Muscle of leg (tissue), 11 donors: ENCODE data around the gene TBC1D5. TPM values are rescaled to one million over a fixed set of nuclear protein-coding genes. Genes with fewer than 3 reads are reported as not detected.

Experiments
- DNase-seq: peaks from one replicate; pipeline ENCODE4 v3.0.0; 2013
- H3K27ac ChIP-seq: one replicate; pipeline ENCODE4 v1.5.1; 2013; ENCODE audit warnings: mild to moderate bottlenecking, low read length, control low read depth
- H3K27me3 ChIP-seq: one replicate; pipeline ENCODE4 v1.6.1; 2013; ENCODE audit warnings: low read length; ENCODE audit not compliant: control insufficient read depth, insufficient read depth
- H3K36me3 ChIP-seq: one replicate; pipeline ENCODE4 v1.6.1; 2013; ENCODE audit warnings: low read length; ENCODE audit not compliant: control insufficient read depth, insufficient read depth
- H3K4me1 ChIP-seq: one replicate; pipeline ENCODE4 v1.6.1; 2013; ENCODE audit warnings: low read length; ENCODE audit not compliant: control insufficient read depth, insufficient read depth
- H3K4me3 ChIP-seq: one replicate; pipeline ENCODE4 v1.5.1; 2013; ENCODE audit warnings: low read length, control low read depth
- H3K9me3 ChIP-seq: replicated peaks from 2 replicates; pipeline ENCODE4 v1.6.1; 2013; ENCODE audit warnings: low read depth, low read length; ENCODE audit not compliant: control insufficient read depth
- WGBS: methylation state at CpG from one replicate; pipeline ENCODE4 v1.1.5; 2013; ENCODE audit warnings: missing lambda C conversion rate; ENCODE audit not compliant: insufficient coverage; 5-methylcytosine and 5-hydroxymethylcytosine counted together
- polyA plus RNA-seq, 8 donors: library from polyadenylated mRNA; unstranded; fragments of 120-200 nt; gene quantifications; one replicate each; pipeline versions ENCODE4 v1.2.1 to v1.2.3, GENCODE V29; 2013; ENCODE audit warnings: inconsistent platforms in 1 of 8, low replicate concordance in 1 of 8; ENCODE audit not compliant: insufficient read length in 8 of 8, insufficient read depth in 1 of 8
- total RNA-seq: library from RNA; stranded (reverse); fragments of 120-200 nt; gene quantifications from one replicate; pipeline ENCODE4 v1.2.4, GENCODE V29; 2013

TBC1D5 gene
- total and polyA plus RNA-seq, 9 donors, result 19.0 to 58.7 (median 32.6) TPM

GRCh38 chr3:17181413-17181907 is 561.0 kb downstream of the TBC1D5 start:
- H3K27ac ChIP-seq, result no peak overlapping the region
- H3K36me3 ChIP-seq, result peaks cover 3% of the 10 kb centered on the region
- no peaks in the 10 kb centered on the region for H3K4me1 ChIP-seq
- no peak for DNase-seq
- no peaks in the 10 kb centered on the region for H3K9me3 ChIP-seq
- H3K27me3 ChIP-seq, result no peaks in the 10 kb centered on the region
- 50% methylated on average over 1 of the region's 2 CpGs for WGBS
- H3K4me3 ChIP-seq, result no peak overlapping the region

DNA sequence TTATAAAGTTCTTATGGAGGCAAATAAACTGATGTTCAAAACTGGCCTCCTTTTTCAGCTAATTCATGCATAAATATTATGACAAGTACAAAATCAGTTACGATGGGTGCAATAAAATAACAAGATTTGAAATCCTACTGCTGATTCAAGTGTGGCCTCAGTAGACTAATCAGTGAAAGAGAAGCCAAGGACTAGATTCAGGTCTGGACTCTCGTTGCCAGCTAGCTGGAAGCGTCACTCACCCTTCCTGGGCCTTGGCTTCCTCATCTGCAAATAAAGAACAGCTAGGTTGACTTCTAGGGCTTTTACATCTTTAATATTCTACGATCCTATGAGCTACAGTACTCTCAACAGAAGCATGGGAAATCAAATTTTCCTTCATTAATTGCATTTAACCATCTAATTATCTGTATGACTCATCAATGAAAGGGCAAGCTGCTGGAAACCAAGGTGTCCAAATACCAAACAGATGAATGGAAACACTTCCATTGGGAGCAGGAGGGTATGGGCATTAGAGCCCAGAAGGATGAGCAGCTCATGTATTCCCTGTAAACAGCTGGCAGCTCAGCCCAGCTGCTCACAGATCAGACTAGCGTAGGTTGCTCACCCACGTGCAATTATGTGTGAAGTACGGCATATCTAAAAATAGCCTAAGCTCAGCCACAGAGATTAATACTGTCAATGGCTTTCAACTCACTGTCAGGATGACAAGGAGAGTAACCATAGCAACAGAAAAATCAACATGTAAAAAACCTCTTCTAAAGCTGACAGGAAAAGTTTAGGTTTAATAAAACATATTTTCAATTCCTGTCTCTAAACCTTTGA is 562.8 kb downstream of the TBC1D5 start:
- WGBS, result 53% methylated on average over 3 of the region's 7 CpGs
- no peak overlapping the region for H3K27ac ChIP-seq
- H3K27me3 ChIP-seq, result no peaks in the 10 kb centered on the region
- H3K36me3 ChIP-seq, result peaks cover 3% of the 10 kb centered on the region
- no peaks in the 10 kb centered on the region for H3K9me3 ChIP-seq
- no peak overlapping the region for H3K4me3 ChIP-seq
- no peaks in the 10 kb centered on the region for H3K4me1 ChIP-seq
- DNase-seq, result peak; percentile 57

DNA sequence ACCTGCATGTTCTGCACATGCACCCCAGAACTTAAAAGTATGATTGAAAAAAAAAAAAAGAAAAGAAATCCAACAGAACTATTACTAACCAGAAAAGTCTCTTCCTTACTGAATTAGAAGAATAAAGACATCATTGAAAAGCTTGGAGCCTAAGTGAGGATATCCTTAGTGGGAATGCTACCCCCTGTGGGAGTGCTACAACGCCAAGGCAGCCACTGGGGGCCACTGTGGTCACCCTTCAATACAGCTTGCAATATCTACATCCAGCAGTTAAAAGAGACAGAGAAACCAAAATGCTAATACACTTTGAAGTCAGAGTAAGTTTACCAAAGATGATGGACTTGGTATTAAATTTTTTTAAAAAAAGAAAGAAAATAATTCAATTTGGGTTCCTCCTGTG is 565.7 kb downstream of the TBC1D5 start:
- no peaks in the 10 kb centered on the region for H3K36me3 ChIP-seq
- no peak overlapping the region for H3K4me3 ChIP-seq
- H3K27me3 ChIP-seq, result no peaks in the 10 kb centered on the region
- no CpG with 5 or more reads among the region's 1 CpG for WGBS
- H3K4me1 ChIP-seq, result no peaks in the 10 kb centered on the region
- H3K27ac ChIP-seq, result no peak overlapping the region
- no peak for DNase-seq
- no peaks in the 10 kb centered on the region for H3K9me3 ChIP-seq

- no CpG with 5 or more reads among the region's 2 CpGs for WGBS
- no peak overlapping the region for H3K4me3 ChIP-seq
- DNase-seq, result peak; percentile 19
- H3K27ac ChIP-seq, result no peak overlapping the region
- H3K36me3 ChIP-seq, result no peaks in the 10 kb centered on the region
- H3K9me3 ChIP-seq, result no peaks in the 10 kb centered on the region
- H3K27me3 ChIP-seq, result no peaks in the 10 kb centered on the region
- H3K4me1 ChIP-seq, result no peaks in the 10 kb centered on the region
Measured at GRCh38 chr3:17175187-17175807, 567.1 kb downstream of the TBC1D5 start.

- no peaks in the 10 kb centered on the region for H3K27me3 ChIP-seq
- H3K36me3 ChIP-seq, result peaks cover 48% of the 10 kb centered on the region
- H3K4me1 ChIP-seq, result peaks cover 9% of the 10 kb centered on the region
- no peak overlapping the region for H3K27ac ChIP-seq
- 64% methylated on average over 3 of the region's 7 CpGs for WGBS
- H3K4me3 ChIP-seq, result no peak overlapping the region
- no peak for DNase-seq
- H3K9me3 ChIP-seq, result no peaks in the 10 kb centered on the region
Measured at GRCh38 chr3:17166369-17166768, 576.1 kb downstream of the TBC1D5 start.

GRCh38 chr3:17162116-17162515 is 580.3 kb downstream of the TBC1D5 start:
- Histone ChIP-seq H3K4me1 (peaks cover 26% of the 10 kb centered on the region), H3K9me3 (no peaks in the 10 kb centered on the region), H3K27me3 (no peaks in the 10 kb centered on the region), H3K4me3 (no peak overlapping the region), H3K36me3 (peaks cover 63% of the 10 kb centered on the region), H3K27ac (no peak overlapping the region)
- DNase-seq, result no peak
- no CpG with 5 or more reads among the region's 2 CpGs for WGBS

GRCh38 chr3:17160597-17160996 is 581.8 kb downstream of the TBC1D5 start:
- Histone ChIP-seq H3K9me3 (no peaks in the 10 kb centered on the region), H3K4me3 (no peak overlapping the region), H3K36me3 (peaks cover 62% of the 10 kb centered on the region), H3K27me3 (no peaks in the 10 kb centered on the region), H3K4me1 (peaks cover 26% of the 10 kb centered on the region), H3K27ac (no peak overlapping the region)
- no peak for DNase-seq
- WGBS, result 83% methylated on average over 4 of the region's 4 CpGs

DNA sequence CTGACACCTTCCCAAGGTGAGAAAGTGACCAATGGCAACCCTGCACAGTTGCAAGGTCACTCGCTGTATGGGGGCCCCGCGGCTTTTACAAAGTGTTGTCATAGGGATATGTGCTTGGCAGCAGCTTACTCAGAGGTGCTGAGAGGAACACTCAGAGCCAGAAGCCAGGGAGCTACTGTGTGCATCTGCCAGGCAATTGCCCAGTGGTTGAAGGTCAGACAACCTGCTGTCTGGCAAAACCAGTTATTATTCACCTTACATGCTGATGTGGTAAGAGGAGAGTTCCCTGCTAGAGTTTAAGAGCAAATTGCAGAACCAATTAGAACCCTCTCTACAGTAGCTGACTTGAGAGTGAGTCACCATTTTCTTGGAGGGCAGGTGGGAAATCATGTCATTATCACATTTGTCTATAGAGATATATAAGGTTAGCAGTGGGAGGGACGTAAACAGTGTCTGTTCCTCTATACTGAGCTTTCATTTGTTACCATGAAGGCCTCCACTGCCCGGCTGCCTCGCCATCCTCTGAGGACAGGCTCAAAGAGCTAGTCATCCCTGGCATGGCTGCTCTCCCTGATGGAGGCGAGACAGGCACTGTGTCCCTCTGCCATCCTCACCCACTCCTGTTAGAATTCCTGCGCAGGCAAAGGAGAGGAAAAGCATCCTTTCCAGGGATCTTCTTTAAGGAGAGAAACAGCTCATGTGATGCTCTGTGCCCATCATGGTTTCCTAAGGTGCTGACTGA is 583.3 kb downstream of the TBC1D5 start:
- Histone ChIP-seq H3K4me1 (peaks cover 26% of the 10 kb centered on the region), H3K4me3 (no peak overlapping the region)
- WGBS, result 100% methylated on average over 4 of the region's 8 CpGs

GRCh38 chr3:17157713-17158112 is 584.7 kb downstream of the TBC1D5 start:
- peaks cover 13% of the 10 kb centered on the region for H3K9me3 ChIP-seq
- H3K27ac ChIP-seq, result no peak overlapping the region
- peaks cover 26% of the 10 kb centered on the region for H3K4me1 ChIP-seq
- WGBS, result 20% methylated on average over 1 of the region's 2 CpGs
- no peaks in the 10 kb centered on the region for H3K27me3 ChIP-seq
- DNase-seq, result no peak
- peaks cover 72% of the 10 kb centered on the region for H3K36me3 ChIP-seq
- H3K4me3 ChIP-seq, result no peak overlapping the region

More for the DNA sequence above, 583.3 kb downstream of the TBC1D5 start:
- H3K36me3 ChIP-seq, result peaks cover 68% of the 10 kb centered on the region
- H3K27me3 ChIP-seq, result no peaks in the 10 kb centered on the region
- no peak for DNase-seq
- no peaks in the 10 kb centered on the region for H3K9me3 ChIP-seq
- H3K27ac ChIP-seq, result no peak overlapping the region

- Histone ChIP-seq H3K36me3 (peaks cover 65% of the 10 kb centered on the region), H3K9me3 (peaks cover 15% of the 10 kb centered on the region), H3K4me1 (peaks cover 21% of the 10 kb centered on the region), H3K27ac (no peak overlapping the region), H3K4me3 (no peak overlapping the region), H3K27me3 (no peaks in the 10 kb centered on the region)
- no peak for DNase-seq
- 93% methylated on average over 4 of the region's 10 CpGs for WGBS
Measured at GRCh38 chr3:17156864-17157263, 585.6 kb downstream of the TBC1D5 start.
